ENCODE results near the gene CABP2. TPM values are rescaled to one million over a fixed set of nuclear protein-coding genes. Genes with fewer than 3 reads are reported as not detected.

The CABP2 gene
- total RNA-seq, 1 experiment from 2014 or later: not detected

GRCh38 chr11:67528376-67528775, 5.1 kb upstream of the CABP2 start:
- intact Hi-C loops (cut with micrococcal nuclease; ENCODE audit: unreplicated experiment): no loop called here
- ChIA-PET CTCF (no interaction called here), POLR2A (ENCODE audit: low non-redundant PET) (no interaction called here)
- Histone ChIP-seq H3K36me3 (ENCODE audit: insufficient read depth, low read length, poor library complexity, severe bottlenecking) (no peaks in the 10 kb centered on the region), H3K4me3 (ENCODE audit: low read depth, low read length, poor library complexity, severe bottlenecking) (no peak overlapping the region), H3K27ac (ENCODE audit: low read depth, low read length, poor library complexity, severe bottlenecking) (no peak overlapping the region), H3K4me1 (ENCODE audit: insufficient read depth, low read length, poor library complexity, severe bottlenecking) (no peaks in the 10 kb centered on the region), H3K27me3 (replicated peaks; ENCODE audit: insufficient read depth, low read depth, low read length, poor library complexity) (no peaks in the 10 kb centered on the region), H3K9me3 (ENCODE audit: low read depth, low read length, poor library complexity, severe bottlenecking) (peaks cover 8% of the 10 kb centered on the region)
- no peak for TF ChIP-seq CTCF (conservative IDR thresholded peaks at IDR 0.05; ENCODE audit: low read depth, low read length)
- TF ChIP-seq EZH2 (IDR thresholded peaks at IDR 0.05; ENCODE audit: borderline replicate concordance, low read depth, low read length, poor library complexity, severe bottlenecking): no peak
- no peak for DNase-seq (ENCODE audit: low spot score)
- BruUV-seq (replicated peaks): no TSS peak

GRCh38 chr11:67525275-67525976, 2.2 kb upstream of the CABP2 start:
- intact Hi-C loops (cut with micrococcal nuclease; ENCODE audit: unreplicated experiment): no loop called here
- no peaks in the 10 kb centered on the region for H3K36me3 ChIP-seq (ENCODE audit: insufficient read depth, low read length, poor library complexity, severe bottlenecking)
- H3K4me1 ChIP-seq (ENCODE audit: insufficient read depth, low read length, poor library complexity, severe bottlenecking): no peaks in the 10 kb centered on the region
- TF ChIP-seq CTCF (conservative IDR thresholded peaks at IDR 0.05; ENCODE audit: low read depth, low read length): no peak
- no peak for TF ChIP-seq EZH2 (IDR thresholded peaks at IDR 0.05; ENCODE audit: borderline replicate concordance, low read depth, low read length, poor library complexity, severe bottlenecking)
- H3K27ac ChIP-seq (ENCODE audit: low read depth, low read length, poor library complexity, severe bottlenecking): no peak overlapping the region
- ChIA-PET CTCF (interaction anchor here (0.5 kb wide), 1 partner anchor 22 kb away, joined by 3 read pairs; no protein-coding TSS in a partner anchor), POLR2A (ENCODE audit: low non-redundant PET) (no interaction called here)
- H3K9me3 ChIP-seq (ENCODE audit: low read depth, low read length, poor library complexity, severe bottlenecking): no peaks in the 10 kb centered on the region
- no peak overlapping the region for H3K4me3 ChIP-seq (ENCODE audit: low read depth, low read length, poor library complexity, severe bottlenecking)
- no peak for DNase-seq (ENCODE audit: low spot score)
- H3K27me3 ChIP-seq (replicated peaks; ENCODE audit: insufficient read depth, low read depth, low read length, poor library complexity): no peaks in the 10 kb centered on the region
- no TSS peak for BruUV-seq (replicated peaks)

GRCh38 chr11:67524480-67524808, 1.2 kb upstream of the CABP2 start:
- ChIA-PET CTCF (no interaction called here), POLR2A (ENCODE audit: low non-redundant PET) (no interaction called here)
- Histone ChIP-seq H3K4me3 (ENCODE audit: low read depth, low read length, poor library complexity, severe bottlenecking) (no peak overlapping the region), H3K9me3 (ENCODE audit: low read depth, low read length, poor library complexity, severe bottlenecking) (no peaks in the 10 kb centered on the region), H3K27ac (ENCODE audit: low read depth, low read length, poor library complexity, severe bottlenecking) (no peak overlapping the region), H3K27me3 (replicated peaks; ENCODE audit: insufficient read depth, low read depth, low read length, poor library complexity) (no peaks in the 10 kb centered on the region), H3K4me1 (ENCODE audit: insufficient read depth, low read length, poor library complexity, severe bottlenecking) (no peaks in the 10 kb centered on the region), H3K36me3 (ENCODE audit: insufficient read depth, low read length, poor library complexity, severe bottlenecking) (no peaks in the 10 kb centered on the region)
- no peak for DNase-seq (ENCODE audit: low spot score)
- intact Hi-C loops (cut with micrococcal nuclease; ENCODE audit: unreplicated experiment): no loop called here
- no TSS peak for BruUV-seq (replicated peaks)
- no peak for TF ChIP-seq CTCF (conservative IDR thresholded peaks at IDR 0.05; ENCODE audit: low read depth, low read length)
- no peak for TF ChIP-seq EZH2 (IDR thresholded peaks at IDR 0.05; ENCODE audit: borderline replicate concordance, low read depth, low read length, poor library complexity, severe bottlenecking)
